Ascending aorta (tissue), 2 donors: ENCODE results near the gene TESK2. TPM values are rescaled to one million over a fixed set of nuclear protein-coding genes. Genes with fewer than 3 reads are reported as not detected.

Experiments
- DNase-seq, 2 donors: peaks; one replicate each; pipeline ENCODE4 v3.0.0-alpha.2; 2019; ENCODE audit warnings: low spot score in 2 of 2
- H3K27ac ChIP-seq, 2 donors: fragments of 200-600 bp; sonication (generic); one replicate each; pipeline ENCODE4 v1.5.1; 2016 to 2017; ENCODE audit warnings: mild to moderate bottlenecking in 1 of 2
- H3K27me3 ChIP-seq: fragments of 200-600 bp; sonication (generic); one replicate; pipeline ENCODE4 v1.5.1; 2017
- H3K36me3 ChIP-seq, 2 donors: fragments of 200-600 bp; sonication (generic); one replicate each; pipeline ENCODE4 v1.5.1; 2016
- H3K4me1 ChIP-seq, 2 donors: fragments of 200-600 bp; sonication (generic); one replicate each; pipeline ENCODE4 v1.5.1; 2016 to 2017; ENCODE audit warnings: mild to moderate bottlenecking in 1 of 2
- H3K4me3 ChIP-seq, 2 donors: fragments of 200-600 bp; sonication (generic); one replicate each; pipeline ENCODE4 v1.5.1; 2016 to 2017; ENCODE audit warnings: mild to moderate bottlenecking in 1 of 2
- H3K9me3 ChIP-seq, 2 donors: fragments of 200-600 bp; sonication (generic); one replicate each; pipeline ENCODE4 v1.5.1; 2016
- intact Hi-C: fragments of 100-400 bp; cut with DNase I; formaldehyde crosslinking; loops from one replicate; pipeline ENCODE4 v1.15.1; 2023
- total RNA-seq: library from RNA; depleted of rRNA; stranded (reverse); fragments of >200 nt; gene quantifications from one replicate; pipeline ENCODE4 v1.1.0, GENCODE V29; 2016
- TF ChIP-seq, protein P1 (sequence below), 3 experiments: fragments of 200-600 bp in 2 of 3; fragments of 450-650 bp in 1 of 3; sonication (generic) in 2 of 3; IDR thresholded peaks; one replicate each; pipeline ENCODE4 v1.5.1; 2016 to 2019; ENCODE audit warnings: antibody characterized with exemption in 3 of 3, mild to moderate bottlenecking in 1 of 3, moderate library complexity in 1 of 3

TESK2 gene
- total RNA-seq, 1 donor from 2014 or later = 0.32 TPM

DNA sequence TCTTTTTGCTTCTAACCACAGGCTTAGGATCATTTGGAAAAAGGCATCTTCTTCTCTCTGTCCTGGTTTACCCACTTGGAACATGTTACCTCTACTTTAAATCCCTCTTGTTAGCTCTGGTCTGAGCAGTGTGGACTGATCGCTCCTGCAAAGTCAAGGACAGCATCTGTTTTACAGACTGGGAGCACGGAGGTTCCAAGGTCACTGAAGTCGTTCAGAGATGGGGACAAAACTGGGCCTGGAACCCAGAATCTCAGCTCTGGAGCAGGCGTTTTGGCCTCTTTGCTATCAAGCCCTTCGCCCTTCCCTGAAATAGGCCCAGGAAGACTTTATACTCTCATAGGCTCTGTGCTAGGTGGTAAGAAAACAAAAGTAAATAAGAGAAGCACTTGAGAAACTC is 139.5 kb downstream of the TESK2 start:
- intact Hi-C loops = no loop called here
- Histone ChIP-seq H3K9me3 (no peaks in the 10 kb centered on the region), H3K27me3 (no peaks in the 10 kb centered on the region), H3K4me3 (no peak overlapping the region), H3K36me3 (no peaks in the 10 kb centered on the region), H3K4me1 (peaks cover 8 to 12% of the 10 kb centered on the region in 2 donors), H3K27ac (no peak overlapping the region)
- TF ChIP-seq, protein P1, sequence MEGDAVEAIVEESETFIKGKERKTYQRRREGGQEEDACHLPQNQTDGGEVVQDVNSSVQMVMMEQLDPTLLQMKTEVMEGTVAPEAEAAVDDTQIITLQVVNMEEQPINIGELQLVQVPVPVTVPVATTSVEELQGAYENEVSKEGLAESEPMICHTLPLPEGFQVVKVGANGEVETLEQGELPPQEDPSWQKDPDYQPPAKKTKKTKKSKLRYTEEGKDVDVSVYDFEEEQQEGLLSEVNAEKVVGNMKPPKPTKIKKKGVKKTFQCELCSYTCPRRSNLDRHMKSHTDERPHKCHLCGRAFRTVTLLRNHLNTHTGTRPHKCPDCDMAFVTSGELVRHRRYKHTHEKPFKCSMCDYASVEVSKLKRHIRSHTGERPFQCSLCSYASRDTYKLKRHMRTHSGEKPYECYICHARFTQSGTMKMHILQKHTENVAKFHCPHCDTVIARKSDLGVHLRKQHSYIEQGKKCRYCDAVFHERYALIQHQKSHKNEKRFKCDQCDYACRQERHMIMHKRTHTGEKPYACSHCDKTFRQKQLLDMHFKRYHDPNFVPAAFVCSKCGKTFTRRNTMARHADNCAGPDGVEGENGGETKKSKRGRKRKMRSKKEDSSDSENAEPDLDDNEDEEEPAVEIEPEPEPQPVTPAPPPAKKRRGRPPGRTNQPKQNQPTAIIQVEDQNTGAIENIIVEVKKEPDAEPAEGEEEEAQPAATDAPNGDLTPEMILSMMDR (IDR thresholded peaks at IDR 0.05) = no peak
- DNase-seq = no peak

DNA sequence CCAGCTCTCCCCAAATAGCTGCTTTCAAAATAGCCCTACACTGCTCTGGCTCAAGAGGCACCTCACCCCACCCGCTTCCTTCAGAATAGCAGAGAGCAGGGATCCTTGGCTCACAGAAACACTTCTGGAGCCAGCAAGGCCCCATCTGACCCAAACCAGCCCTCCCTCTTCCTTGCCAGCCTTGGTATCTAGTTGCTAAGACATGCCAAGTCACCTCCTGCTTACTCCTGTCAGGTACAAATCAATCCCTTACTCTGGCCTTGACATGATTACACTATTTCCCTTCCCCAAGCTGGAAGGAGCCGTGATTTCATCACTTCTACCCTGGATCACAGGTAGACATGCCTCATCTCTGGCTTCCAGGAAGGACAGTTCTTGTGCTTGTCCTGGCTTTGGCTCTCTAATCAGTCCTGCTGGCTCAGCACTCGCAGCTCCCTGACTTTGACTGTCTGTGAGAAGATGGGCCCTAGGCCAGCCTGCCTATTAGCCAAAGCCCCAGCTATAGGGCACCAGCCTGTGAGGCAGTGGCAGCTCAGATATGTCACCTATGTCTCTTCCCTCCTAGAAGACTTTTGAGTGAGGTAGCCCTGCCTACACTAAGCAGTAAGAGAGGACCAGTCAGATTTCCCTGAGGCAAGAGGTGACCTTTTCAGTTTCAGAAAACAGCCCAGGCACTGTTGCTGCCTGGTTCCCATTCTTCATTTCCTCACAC is 141.8 kb downstream of the TESK2 start:
- Histone ChIP-seq H3K4me1 (peaks cover 8 to 12% of the 10 kb centered on the region in 2 donors), H3K9me3 (no peaks in the 10 kb centered on the region)

DNA sequence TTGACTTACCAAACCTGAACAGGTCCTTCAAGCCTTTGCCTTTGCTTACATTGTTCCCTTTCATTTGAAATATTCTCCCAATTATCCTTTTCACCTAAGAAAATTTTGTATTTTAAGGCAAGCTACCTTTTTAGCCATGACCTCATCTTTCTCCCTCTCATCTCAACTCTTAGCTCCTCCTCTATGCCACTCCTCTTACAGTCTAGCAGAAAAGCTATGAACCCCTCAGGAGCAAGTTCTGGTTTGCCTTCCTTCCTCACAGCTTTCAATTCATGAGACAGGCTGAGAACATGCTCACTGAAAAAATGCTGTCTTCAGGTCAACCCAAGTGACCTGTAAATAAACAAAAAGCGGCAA is 142.4 kb downstream of the TESK2 start:
- Histone ChIP-seq H3K27ac (peak overlapping the region; percentile 59 to 72), H3K9me3 (no peaks in the 10 kb centered on the region), H3K27me3 (no peaks in the 10 kb centered on the region), H3K4me1 (peaks cover 8 to 12% of the 10 kb centered on the region in 2 donors), H3K4me3 (no peak overlapping the region), H3K36me3 (peaks cover 15% of the 10 kb centered on the region in 2 donors)
- no peak for DNase-seq
- intact Hi-C loops = no loop called here
- TF ChIP-seq, protein P1 (IDR thresholded peaks at IDR 0.05) = no peak

More for the DNA sequence above, 141.8 kb downstream of the TESK2 start:
- no peaks in the 10 kb centered on the region for H3K27me3 ChIP-seq
- DNase-seq = no peak
- peak overlapping the region; percentile 59 to 72 for H3K27ac ChIP-seq
- TF ChIP-seq, protein P1 (IDR thresholded peaks at IDR 0.05) = no peak
- H3K4me3 ChIP-seq = no peak overlapping the region
- intact Hi-C loops = no loop called here
- peaks cover 10 to 11% of the 10 kb centered on the region in 2 donors for H3K36me3 ChIP-seq

DNA sequence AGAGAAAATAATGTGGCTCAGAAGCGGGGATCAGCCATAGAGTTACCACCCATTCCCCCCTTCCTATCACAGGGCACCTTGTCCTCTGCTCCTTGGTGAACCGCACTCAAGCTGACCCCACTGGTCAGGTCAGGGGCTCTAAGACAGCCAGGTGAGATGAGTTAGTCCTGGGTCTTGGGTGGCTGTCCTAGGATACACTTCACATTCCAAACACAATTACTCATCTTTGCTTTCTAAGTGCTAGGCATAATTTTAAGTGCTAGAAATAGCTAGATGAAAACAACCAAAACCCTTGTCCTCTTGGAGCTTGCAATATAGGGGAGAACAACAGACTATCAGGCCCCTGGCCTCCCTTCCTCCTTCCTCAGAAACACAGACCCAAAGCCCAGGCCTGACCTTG is 142.9 kb downstream of the TESK2 start:
- no peak for DNase-seq
- H3K4me3 ChIP-seq = no peak overlapping the region
- peaks cover 21% of the 10 kb centered on the region in 2 donors for H3K36me3 ChIP-seq
- TF ChIP-seq, protein P1 (IDR thresholded peaks at IDR 0.05) = no peak
- no peaks in the 10 kb centered on the region for H3K27me3 ChIP-seq
- intact Hi-C loops = no loop called here
- no peaks in the 10 kb centered on the region for H3K9me3 ChIP-seq
- H3K4me1 ChIP-seq = peaks cover 8 to 12% of the 10 kb centered on the region in 2 donors
- H3K27ac ChIP-seq = peak overlapping the region; percentile 59 to 72

DNA sequence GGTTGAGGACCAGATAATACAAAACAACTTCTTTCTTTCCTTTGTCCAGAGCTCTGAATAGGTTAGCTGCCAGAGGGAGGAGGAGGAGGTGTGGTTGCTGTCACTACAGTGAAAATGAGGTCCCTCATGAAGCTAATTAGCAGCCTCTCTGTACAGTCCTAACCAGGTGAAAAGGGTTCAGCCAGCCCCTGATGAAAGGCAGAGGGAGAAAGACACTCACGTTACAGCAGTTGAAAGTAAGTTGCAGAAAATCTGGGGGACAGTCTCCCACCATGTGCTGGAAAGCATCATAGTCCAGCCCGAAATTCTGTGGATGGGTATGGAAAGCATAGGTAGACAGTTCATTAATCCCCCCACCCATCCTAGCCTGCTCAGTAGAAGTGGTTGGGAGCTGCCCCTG is 144.5 kb downstream of the TESK2 start:
- peaks cover 9 to 12% of the 10 kb centered on the region in 2 donors for H3K4me1 ChIP-seq
- DNase-seq = no peak
- H3K4me3 ChIP-seq = no peak overlapping the region
- H3K36me3 ChIP-seq = peaks cover 34% of the 10 kb centered on the region in 2 donors
- H3K27me3 ChIP-seq = no peaks in the 10 kb centered on the region
- intact Hi-C loops = no loop called here
- no peak overlapping the region for H3K27ac ChIP-seq
- H3K9me3 ChIP-seq = no peaks in the 10 kb centered on the region
- TF ChIP-seq, protein P1 (IDR thresholded peaks at IDR 0.05) = no peak
